ENCODE measurements around the gene PLA2R1. TPM values are rescaled to one million over a fixed set of nuclear protein-coding genes. Genes with fewer than 3 reads are reported as not detected.

Gene PLA2R1
- total RNA-seq, 1 experiment from 2014 or later: 5.7 TPM

- Histone ChIP-seq H3K9me3 (ENCODE audit: control insufficient read depth, insufficient read depth, low read depth, low read length) (no peaks in the 10 kb centered on the region), H3K4me1 (ENCODE audit: control insufficient read depth, insufficient read depth, low read length) (peaks cover 13% of the 10 kb centered on the region), H3K27ac (ENCODE audit: low read length) (no peak overlapping the region), H3K4me3 (ENCODE audit: low read depth in 2 of 2, low read length in 2 of 2) (no peak overlapping the region), H3K36me3 (ENCODE audit: control insufficient read depth, insufficient read depth, low read length) (no peaks in the 10 kb centered on the region), H3K27me3 (ENCODE audit: control insufficient read depth, insufficient read depth, low read length) (no peaks in the 10 kb centered on the region)
- BruUV-seq (replicated peaks): no TSS peak
- ChIA-PET POLR2A (no interaction called here), CTCF (no interaction called here)
- intact Hi-C loops (cut with micrococcal nuclease; ENCODE audit: unreplicated experiment) (no loop called here), in situ Hi-C loops (cut with HindIII; ENCODE audit: low pct_unique_long_range_greater_than_20kb, low sequenced_read_pairs) (no loop called here)
- ATAC-seq (no peak), DNase-seq (ENCODE audit: low read depth, low spot score) (no peak)
- TF ChIP-seq POLR2AphosphoS5 (IDR thresholded peaks at IDR 0.05; ENCODE audit: low read depth, low read length): no peak
- TF ChIP-seq REST (IDR thresholded peaks at IDR 0.05; ENCODE audit: insufficient read depth in 1 of 2, low read depth in 2 of 2, low read length in 1 of 2): no peak
- TF ChIP-seq SIN3A (IDR thresholded peaks at IDR 0.05; ENCODE audit: borderline replicate concordance, insufficient read depth, low read depth, low read length): no peak
- TF ChIP-seq TCF7L2 (IDR thresholded peaks at IDR 0.05; ENCODE audit: low read depth, low read length): no peak
- no peak for TF ChIP-seq CTCF (IDR thresholded peaks at IDR 0.05)
Observed at GRCh38 chr2:160036736-160037135, 25.7 kb downstream of the PLA2R1 start.

GRCh38 chr2:160035125-160035524, 27.3 kb downstream of the PLA2R1 start:
- Histone ChIP-seq H3K4me3 (ENCODE audit: low read depth in 2 of 2, low read length in 2 of 2) (no peak overlapping the region), H3K27me3 (ENCODE audit: control insufficient read depth, insufficient read depth, low read length) (no peaks in the 10 kb centered on the region), H3K9me3 (ENCODE audit: control insufficient read depth, insufficient read depth, low read depth, low read length) (no peaks in the 10 kb centered on the region), H3K36me3 (ENCODE audit: control insufficient read depth, insufficient read depth, low read length) (no peaks in the 10 kb centered on the region), H3K4me1 (ENCODE audit: control insufficient read depth, insufficient read depth, low read length) (peaks cover 6% of the 10 kb centered on the region), H3K27ac (ENCODE audit: low read length) (no peak overlapping the region)
- in situ Hi-C loops (cut with HindIII; ENCODE audit: low pct_unique_long_range_greater_than_20kb, low sequenced_read_pairs): no loop called here
- ATAC-seq (no peak), DNase-seq (ENCODE audit: low read depth, low spot score) (no peak)
- intact Hi-C loops (cut with micrococcal nuclease; ENCODE audit: unreplicated experiment): no loop called here
- ChIA-PET CTCF (no interaction called here), POLR2A (no interaction called here)
- BruUV-seq (replicated peaks): no TSS peak
- no peak for TF ChIP-seq REST (IDR thresholded peaks at IDR 0.05; ENCODE audit: insufficient read depth in 1 of 2, low read depth in 2 of 2, low read length in 1 of 2)
- no peak for TF ChIP-seq SIN3A (IDR thresholded peaks at IDR 0.05; ENCODE audit: borderline replicate concordance, insufficient read depth, low read depth, low read length)
- TF ChIP-seq CTCF (IDR thresholded peaks at IDR 0.05): no peak
- TF ChIP-seq POLR2AphosphoS5 (IDR thresholded peaks at IDR 0.05; ENCODE audit: low read depth, low read length): no peak
- no peak for TF ChIP-seq TCF7L2 (IDR thresholded peaks at IDR 0.05; ENCODE audit: low read depth, low read length)

All from Panc1 (cell line).